Measurements from ENCODE around the gene SPPL2C. TPM values are rescaled to one million over a fixed set of nuclear protein-coding genes. Genes with fewer than 3 reads are reported as not detected.

Gene SPPL2C
- polyA plus RNA-seq, 1 donor from 2014 or later = not detected

DNA sequence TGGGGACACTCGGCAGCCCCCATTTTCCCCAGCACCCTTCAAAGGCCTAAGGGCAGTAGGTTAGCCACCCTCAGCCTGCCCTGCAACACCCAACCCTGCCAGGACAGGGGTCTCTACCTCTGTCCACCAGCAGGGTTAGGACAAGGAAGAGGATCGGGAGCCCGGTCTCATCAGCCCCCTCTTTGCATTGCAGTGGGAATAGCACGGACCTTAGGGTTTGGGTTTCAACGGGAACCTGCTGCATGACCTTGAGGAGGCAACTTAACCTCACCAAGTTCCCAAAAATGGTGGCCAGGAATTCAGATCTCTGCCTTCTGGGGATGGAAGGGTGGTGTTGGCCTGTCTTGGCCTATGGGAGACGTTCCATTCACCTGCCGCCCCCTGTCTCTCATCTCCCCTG, 20.2 kb upstream of the SPPL2C start:
- Histone ChIP-seq H3K9ac (ENCODE audit: low read length) (no peak overlapping the region), H3K36me3 (ENCODE audit: insufficient read depth, low read length) (no peaks in the 10 kb centered on the region), H3K4me2 (ENCODE audit: low read length) (no peak overlapping the region), H3F3A (ENCODE audit: insufficient read depth, low read length, poor library complexity, severe bottlenecking) (no peaks in the 10 kb centered on the region), H3K79me2 (replicated peaks; ENCODE audit: insufficient read depth, low read length) (no peaks in the 10 kb centered on the region), H3K4me3 (ENCODE audit: low read length) (no peak overlapping the region), H4K20me1 (ENCODE audit: insufficient read depth) (no peaks in the 10 kb centered on the region), H3K27me3 (ENCODE audit: insufficient read depth, low read depth, low read length) (no peaks in the 10 kb centered on the region), H3K27ac (ENCODE audit: low read length) (no peak overlapping the region), H3K9me3 (ENCODE audit: low read length) (no peaks in the 10 kb centered on the region), H2AFZ (ENCODE audit: low read depth, low read length) (no peak overlapping the region), H3K9me2 (ENCODE audit: insufficient read depth, low read length) (no peaks in the 10 kb centered on the region)
- TF ChIP-seq, protein P1, sequence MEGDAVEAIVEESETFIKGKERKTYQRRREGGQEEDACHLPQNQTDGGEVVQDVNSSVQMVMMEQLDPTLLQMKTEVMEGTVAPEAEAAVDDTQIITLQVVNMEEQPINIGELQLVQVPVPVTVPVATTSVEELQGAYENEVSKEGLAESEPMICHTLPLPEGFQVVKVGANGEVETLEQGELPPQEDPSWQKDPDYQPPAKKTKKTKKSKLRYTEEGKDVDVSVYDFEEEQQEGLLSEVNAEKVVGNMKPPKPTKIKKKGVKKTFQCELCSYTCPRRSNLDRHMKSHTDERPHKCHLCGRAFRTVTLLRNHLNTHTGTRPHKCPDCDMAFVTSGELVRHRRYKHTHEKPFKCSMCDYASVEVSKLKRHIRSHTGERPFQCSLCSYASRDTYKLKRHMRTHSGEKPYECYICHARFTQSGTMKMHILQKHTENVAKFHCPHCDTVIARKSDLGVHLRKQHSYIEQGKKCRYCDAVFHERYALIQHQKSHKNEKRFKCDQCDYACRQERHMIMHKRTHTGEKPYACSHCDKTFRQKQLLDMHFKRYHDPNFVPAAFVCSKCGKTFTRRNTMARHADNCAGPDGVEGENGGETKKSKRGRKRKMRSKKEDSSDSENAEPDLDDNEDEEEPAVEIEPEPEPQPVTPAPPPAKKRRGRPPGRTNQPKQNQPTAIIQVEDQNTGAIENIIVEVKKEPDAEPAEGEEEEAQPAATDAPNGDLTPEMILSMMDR (IDR thresholded peaks at IDR 0.05; ENCODE audit: poor library complexity, severe bottlenecking) = no peak

DNA sequence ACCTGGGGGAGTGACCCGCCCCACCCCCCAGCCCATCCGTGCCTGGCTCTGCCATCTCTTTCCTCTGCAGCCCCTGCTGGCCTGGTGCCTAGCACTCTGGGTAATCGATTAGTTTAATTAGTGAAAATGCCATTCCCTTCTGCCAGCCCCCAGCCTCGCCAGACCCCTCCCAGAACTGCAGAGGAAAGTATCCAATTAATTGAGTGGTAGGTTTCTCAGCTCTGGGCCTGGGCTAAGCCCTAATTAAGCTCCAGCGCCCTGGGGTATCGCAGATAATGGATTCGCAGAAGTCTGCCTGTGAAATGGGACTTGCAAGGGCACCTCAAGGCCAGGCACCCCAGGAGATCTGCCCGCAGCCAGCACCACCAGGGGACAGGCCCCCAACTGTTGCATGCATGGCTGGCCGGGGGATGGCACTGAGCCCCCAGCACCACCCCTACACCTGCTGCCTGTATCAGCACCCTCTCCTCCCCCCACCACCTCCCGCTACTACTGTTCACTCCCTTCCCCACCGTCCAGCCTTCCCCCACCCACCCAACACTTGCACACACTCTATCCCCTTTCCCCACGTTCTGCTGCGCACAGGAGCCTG, 19.7 kb upstream of the SPPL2C start:
- H3K4me2 ChIP-seq (ENCODE audit: low read length) = no peak overlapping the region
- H3K79me2 ChIP-seq (replicated peaks; ENCODE audit: insufficient read depth, low read length) = no peaks in the 10 kb centered on the region
- H3F3A ChIP-seq (ENCODE audit: insufficient read depth, low read length, poor library complexity, severe bottlenecking) = no peaks in the 10 kb centered on the region
- no peaks in the 10 kb centered on the region for H3K9me2 ChIP-seq (ENCODE audit: insufficient read depth, low read length)
- no peak overlapping the region for H3K9ac ChIP-seq (ENCODE audit: low read length)
- no peaks in the 10 kb centered on the region for H4K20me1 ChIP-seq (ENCODE audit: insufficient read depth)
- H3K9me3 ChIP-seq (ENCODE audit: low read length) = no peaks in the 10 kb centered on the region
- H3K4me3 ChIP-seq (ENCODE audit: low read length) = no peak overlapping the region
- no peak overlapping the region for H2AFZ ChIP-seq (ENCODE audit: low read depth, low read length)
- H3K27me3 ChIP-seq (ENCODE audit: insufficient read depth, low read depth, low read length) = no peaks in the 10 kb centered on the region
- H3K36me3 ChIP-seq (ENCODE audit: insufficient read depth, low read length) = no peaks in the 10 kb centered on the region
- H3K27ac ChIP-seq (ENCODE audit: low read length) = no peak overlapping the region
- TF ChIP-seq SMC3 (conservative IDR thresholded peaks at IDR 0.05; ENCODE audit: poor library complexity) = no peak
- TF ChIP-seq MXI1 (conservative IDR thresholded peaks at IDR 0.05; ENCODE audit: poor library complexity, severe bottlenecking) = no peak
- no peak for TF ChIP-seq RAD21 (conservative IDR thresholded peaks at IDR 0.05)
- no peak for TF ChIP-seq TAF1 (IDR thresholded peaks at IDR 0.05; ENCODE audit: low read depth)
- TF ChIP-seq, protein P2, sequence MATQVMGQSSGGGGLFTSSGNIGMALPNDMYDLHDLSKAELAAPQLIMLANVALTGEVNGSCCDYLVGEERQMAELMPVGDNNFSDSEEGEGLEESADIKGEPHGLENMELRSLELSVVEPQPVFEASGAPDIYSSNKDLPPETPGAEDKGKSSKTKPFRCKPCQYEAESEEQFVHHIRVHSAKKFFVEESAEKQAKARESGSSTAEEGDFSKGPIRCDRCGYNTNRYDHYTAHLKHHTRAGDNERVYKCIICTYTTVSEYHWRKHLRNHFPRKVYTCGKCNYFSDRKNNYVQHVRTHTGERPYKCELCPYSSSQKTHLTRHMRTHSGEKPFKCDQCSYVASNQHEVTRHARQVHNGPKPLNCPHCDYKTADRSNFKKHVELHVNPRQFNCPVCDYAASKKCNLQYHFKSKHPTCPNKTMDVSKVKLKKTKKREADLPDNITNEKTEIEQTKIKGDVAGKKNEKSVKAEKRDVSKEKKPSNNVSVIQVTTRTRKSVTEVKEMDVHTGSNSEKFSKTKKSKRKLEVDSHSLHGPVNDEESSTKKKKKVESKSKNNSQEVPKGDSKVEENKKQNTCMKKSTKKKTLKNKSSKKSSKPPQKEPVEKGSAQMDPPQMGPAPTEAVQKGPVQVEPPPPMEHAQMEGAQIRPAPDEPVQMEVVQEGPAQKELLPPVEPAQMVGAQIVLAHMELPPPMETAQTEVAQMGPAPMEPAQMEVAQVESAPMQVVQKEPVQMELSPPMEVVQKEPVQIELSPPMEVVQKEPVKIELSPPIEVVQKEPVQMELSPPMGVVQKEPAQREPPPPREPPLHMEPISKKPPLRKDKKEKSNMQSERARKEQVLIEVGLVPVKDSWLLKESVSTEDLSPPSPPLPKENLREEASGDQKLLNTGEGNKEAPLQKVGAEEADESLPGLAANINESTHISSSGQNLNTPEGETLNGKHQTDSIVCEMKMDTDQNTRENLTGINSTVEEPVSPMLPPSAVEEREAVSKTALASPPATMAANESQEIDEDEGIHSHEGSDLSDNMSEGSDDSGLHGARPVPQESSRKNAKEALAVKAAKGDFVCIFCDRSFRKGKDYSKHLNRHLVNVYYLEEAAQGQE (IDR thresholded peaks at IDR 0.05; ENCODE audit: borderline replicate concordance) = no peak
- TF ChIP-seq, protein P1 (IDR thresholded peaks at IDR 0.05; ENCODE audit: poor library complexity, severe bottlenecking) = no peak
- TF ChIP-seq EZH2 (IDR thresholded peaks at IDR 0.05; ENCODE audit: borderline replicate concordance, insufficient read depth, low read length, poor library complexity, severe bottlenecking) = no peak
